Adrenal gland (tissue), 12 donors: Measurements from ENCODE around the gene CTTN. TPM values are rescaled to one million over a fixed set of nuclear protein-coding genes. Genes with fewer than 3 reads are reported as not detected.

Experiments used
- DNase-seq, 7 donors: peaks; one replicate each; pipeline ENCODE4 v3.0.0-alpha.2; 2019 to 2020
- H3K27ac ChIP-seq, 5 donors: fragments of 200-600 bp; sonication (generic) in 4 of 5; 1 replicate in 3 of 5; 2 replicates in 2 of 5; pipeline versions ENCODE4 v1.5.1 to v1.8.0; 2016 to 2020; ENCODE audit warnings: mild to moderate bottlenecking in 1 of 5
- H3K27me3 ChIP-seq: fragments of 200-600 bp; 2 replicates; pipeline ENCODE4 v1.8.0; 2021
- H3K36me3 ChIP-seq, 2 donors: fragments of 200-600 bp; replicated peaks in 1 of 2; 1 replicate in 1 of 2; 2 replicates in 1 of 2; pipeline versions ENCODE4 v1.5.1 to v1.8.0; 2018 to 2022
- H3K4me1 ChIP-seq, 2 donors: fragments of 200-600 bp; replicated peaks in 1 of 2; 1 replicate in 1 of 2; 2 replicates in 1 of 2; pipeline versions ENCODE4 v1.5.1 to v1.8.0; 2018 to 2021
- H3K4me3 ChIP-seq, 4 donors: fragments of 200-600 bp; sonication (generic) in 3 of 4; one replicate each; pipeline ENCODE4 v1.5.1; 2016 to 2018
- H3K9me3 ChIP-seq, 3 donors: fragments of 200-600 bp; sonication (generic) in 1 of 3; replicated peaks in 1 of 3; 1 replicate in 2 of 3; 2 replicates in 1 of 3; pipeline versions ENCODE4 v1.5.1 to v1.8.0; 2016 to 2021
- POLR2A ChIP-seq, 2 donors: fragments of 450-650 bp; IDR thresholded peaks; one replicate each; pipeline ENCODE4 v1.6.1; 2017; ENCODE audit warnings: antibody characterized with exemption in 2 of 2, mild to moderate bottlenecking in 2 of 2, moderate library complexity in 1 of 2
- WGBS, 4 donors: extraction: QIAGEN DNeasy Blood & Tissue Kit in 2 of 4; methylation state at CpG; one replicate each; pipeline versions ENCODE4 v1.1.5 to v1.1.7; 2013 to 2017; 5-methylcytosine and 5-hydroxymethylcytosine counted together
- intact Hi-C, 2 donors: fragments of 100-400 bp; cut with DNase I; formaldehyde crosslinking; loops; one replicate each; pipeline versions ENCODE4 v1.14.1 to v1.15.0; 2022 to 2023
- polyA plus RNA-seq, 3 donors: library from polyadenylated mRNA; stranded (reverse); fragments of 200-250 nt in 2 of 3; fragments of 350-450 nt in 1 of 3; fragmentation: Illumina TruSeq in 1 of 3; extraction: RNeasy Lipid Tissue Mini Kit (QIAGEN cat#74804) in 1 of 3; gene quantifications; one replicate each; pipeline ENCODE4 v1.2.3, GENCODE V29; 2013 to 2014
- total RNA-seq, 9 donors: library from RNA; depleted of rRNA in 4 of 9; stranded (reverse); fragments of >200 nt in 4 of 9; fragments of 120-200 nt in 1 of 9; fragmentation: NEBNext Ultra II Directional in 1 of 9; extraction: Animal tissue kit (Norgen Biotek cat#: 25700) in 1 of 9; gene quantifications; one replicate each; pipeline versions ENCODE4 v1.1.0 to v1.2.4, GENCODE V29; 2013 to 2023
- TF ChIP-seq, protein P1 (sequence below), 6 experiments: fragments of 450-650 bp in 4 of 6; fragments of 200-600 bp in 2 of 6; sonication (generic) in 1 of 6; IDR thresholded peaks; 1 replicate in 5 of 6; 2 replicates in 1 of 6; pipeline versions ENCODE4 v1.5.1 to v1.8.0; 2016 to 2021; ENCODE audit warnings: antibody characterized with exemption in 6 of 6, mild to moderate bottlenecking in 2 of 6, moderate library complexity in 1 of 6
- donor health status: healthy with polysubstance abuse.
- donor health status: Bipolar disorder and iron deficiency.
- donor health status: DM: yes; HTN: yes; CAD: no.
- donor health status: DM: no; HTN: no; CAD: no.
- donor health status: DM: no; HTN: no; CAD: no.
- donor health status: DM: yes; HTN: yes; CAD: no.

CTTN gene
- total and polyA plus RNA-seq, 12 donors, result 157 to 419 (median 266) TPM

DNA sequence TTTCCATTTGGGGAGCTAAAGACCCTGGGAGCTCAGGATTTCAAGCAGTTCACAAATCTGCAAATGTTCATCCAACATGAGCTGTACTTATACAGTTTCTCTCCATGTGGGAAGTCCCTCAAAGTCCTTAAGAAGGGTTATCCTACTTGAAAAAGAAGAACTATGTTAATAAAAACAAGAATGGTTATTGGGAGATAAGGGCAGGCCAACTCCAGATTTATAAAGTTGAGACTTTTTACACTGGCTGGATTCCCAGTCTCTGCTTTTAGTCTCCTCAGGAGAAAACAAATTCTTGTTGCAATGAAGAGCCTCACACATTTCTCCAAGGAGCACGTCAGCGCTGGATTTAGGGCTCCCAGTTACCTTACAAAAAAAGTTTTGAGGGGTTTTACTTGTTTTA lies 34.2 kb upstream of the CTTN start:
- Histone ChIP-seq H3K4me3 (no peak overlapping the region), H3K27ac (peak overlapping the region in 1 of 5 donors; percentile 9), H3K9me3 (no peaks in the 10 kb centered on the region), H3K27me3 (no peaks in the 10 kb centered on the region), H3K36me3 (peaks cover 0 to 26% of the 10 kb centered on the region in 2 donors), H3K4me1 (peaks cover 0 to under 1% of the 10 kb centered on the region in 2 donors)
- TF ChIP-seq, protein P1, sequence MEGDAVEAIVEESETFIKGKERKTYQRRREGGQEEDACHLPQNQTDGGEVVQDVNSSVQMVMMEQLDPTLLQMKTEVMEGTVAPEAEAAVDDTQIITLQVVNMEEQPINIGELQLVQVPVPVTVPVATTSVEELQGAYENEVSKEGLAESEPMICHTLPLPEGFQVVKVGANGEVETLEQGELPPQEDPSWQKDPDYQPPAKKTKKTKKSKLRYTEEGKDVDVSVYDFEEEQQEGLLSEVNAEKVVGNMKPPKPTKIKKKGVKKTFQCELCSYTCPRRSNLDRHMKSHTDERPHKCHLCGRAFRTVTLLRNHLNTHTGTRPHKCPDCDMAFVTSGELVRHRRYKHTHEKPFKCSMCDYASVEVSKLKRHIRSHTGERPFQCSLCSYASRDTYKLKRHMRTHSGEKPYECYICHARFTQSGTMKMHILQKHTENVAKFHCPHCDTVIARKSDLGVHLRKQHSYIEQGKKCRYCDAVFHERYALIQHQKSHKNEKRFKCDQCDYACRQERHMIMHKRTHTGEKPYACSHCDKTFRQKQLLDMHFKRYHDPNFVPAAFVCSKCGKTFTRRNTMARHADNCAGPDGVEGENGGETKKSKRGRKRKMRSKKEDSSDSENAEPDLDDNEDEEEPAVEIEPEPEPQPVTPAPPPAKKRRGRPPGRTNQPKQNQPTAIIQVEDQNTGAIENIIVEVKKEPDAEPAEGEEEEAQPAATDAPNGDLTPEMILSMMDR (IDR thresholded peaks at IDR 0.05), result no peak
- no peak for TF ChIP-seq POLR2A (IDR thresholded peaks at IDR 0.05)
- 75 to 86% (median 82%) methylated on average over 2 of the region's 2 CpGs for WGBS, 4 donors
- intact Hi-C loops, result no loop called here
- DNase-seq, result no peak

DNA sequence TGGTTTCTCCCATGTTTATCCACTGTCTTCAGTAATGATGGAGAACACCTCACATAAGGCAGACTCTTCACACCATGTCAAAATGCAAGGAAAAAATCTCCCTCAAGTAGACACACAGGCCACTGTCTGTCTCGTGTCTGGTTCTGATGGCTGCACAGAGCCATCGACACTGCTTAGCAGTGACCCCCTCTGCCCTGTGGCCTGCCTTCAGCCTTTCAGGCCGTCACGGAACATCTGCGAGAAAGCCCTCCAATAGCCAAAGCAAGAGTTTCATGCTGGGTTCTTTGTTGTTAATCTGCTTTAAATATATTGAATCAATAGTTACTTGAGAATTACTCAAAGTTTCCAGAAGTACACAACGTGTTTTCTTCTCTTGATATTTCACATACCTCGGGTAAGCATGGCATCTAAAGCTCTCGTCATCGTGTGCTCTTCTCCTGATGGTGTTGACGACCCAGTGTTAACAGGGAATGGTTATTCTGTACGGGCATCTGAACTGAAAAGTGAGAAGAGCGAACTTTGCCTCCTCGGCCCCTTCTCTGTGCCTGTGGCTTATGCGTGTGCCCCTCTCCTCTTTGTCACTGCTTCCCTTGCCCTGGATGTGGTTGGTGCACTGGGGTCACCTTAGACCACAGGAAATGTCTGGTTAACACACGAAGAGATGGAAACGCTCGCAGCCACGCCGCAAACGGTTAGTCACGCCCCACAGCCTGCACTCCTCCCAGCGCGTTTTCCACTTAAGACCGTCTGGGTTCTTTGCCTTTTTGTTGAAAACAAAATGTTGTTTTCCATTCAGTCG lies 33.4 kb upstream of the CTTN start:
- intact Hi-C loops, result no loop called here
- Histone ChIP-seq H3K4me1 (no peaks in the 10 kb centered on the region), H3K9me3 (no peaks in the 10 kb centered on the region), H3K27ac (peak overlapping the region in 1 of 5 donors; percentile 9), H3K27me3 (no peaks in the 10 kb centered on the region), H3K4me3 (no peak overlapping the region), H3K36me3 (peaks cover 0 to 26% of the 10 kb centered on the region in 2 donors)
- TF ChIP-seq, protein P1 (IDR thresholded peaks at IDR 0.05), result no peak
- TF ChIP-seq POLR2A (IDR thresholded peaks at IDR 0.05), result no peak
- DNase-seq, result peak in 1 of 7 donors; percentile 39
- 79 to 91% (median 83%) methylated on average over 25 of the region's 25 CpGs for WGBS, 4 donors

DNA sequence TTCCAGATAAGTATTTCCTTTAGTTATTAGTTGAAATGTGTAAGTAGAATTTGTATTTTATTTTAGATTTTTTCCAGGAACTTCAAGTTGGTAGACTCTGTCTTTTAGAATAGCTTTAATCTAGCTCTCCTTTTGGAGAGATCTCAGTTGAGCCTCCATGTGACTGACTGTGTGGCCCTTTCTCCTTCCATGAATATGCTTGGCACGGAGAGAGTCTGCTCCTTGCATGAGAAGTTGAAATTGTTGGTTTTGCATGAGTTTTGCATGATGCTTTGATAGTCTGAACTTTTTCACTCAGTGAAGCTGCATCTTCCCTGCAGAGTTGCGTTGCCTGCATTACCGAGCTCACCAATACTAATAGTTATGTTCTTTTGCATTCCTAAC lies 32.8 kb upstream of the CTTN start:
- TF ChIP-seq, protein P1 (IDR thresholded peaks at IDR 0.05), result no peak
- H3K4me3 ChIP-seq, result no peak overlapping the region
- H3K27ac ChIP-seq, result no peak overlapping the region
- H3K9me3 ChIP-seq, result no peaks in the 10 kb centered on the region
- WGBS, 4 donors, result 87 to 94% (median 92%) methylated on average over 3 of the region's 3 CpGs
- intact Hi-C loops, result no loop called here
- H3K27me3 ChIP-seq, result no peaks in the 10 kb centered on the region
- peaks cover 0 to 26% of the 10 kb centered on the region in 2 donors for H3K36me3 ChIP-seq
- no peaks in the 10 kb centered on the region for H3K4me1 ChIP-seq
- no peak for DNase-seq

DNA sequence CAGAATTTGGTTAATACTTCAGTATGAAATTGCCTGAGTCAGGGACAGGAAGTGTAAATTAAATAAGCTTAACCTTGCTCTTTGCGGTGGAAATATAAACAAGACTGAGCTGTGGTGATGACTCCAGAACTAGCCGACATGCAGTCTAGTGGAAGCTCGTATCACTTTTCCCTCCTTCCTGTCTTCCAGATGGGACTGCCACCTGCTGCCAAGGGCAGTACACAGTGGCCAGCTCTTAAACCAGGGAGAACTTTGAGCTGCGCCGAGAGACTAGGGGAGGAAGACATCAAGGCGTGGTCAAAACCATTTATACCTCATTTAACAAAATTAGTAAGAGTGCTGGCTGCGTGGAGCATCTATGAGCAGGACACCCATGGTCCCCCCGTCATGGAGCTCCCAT lies 31.3 kb upstream of the CTTN start:
- peak in 1 of 7 donors; percentile 37 for DNase-seq
- Histone ChIP-seq H3K9me3 (no peaks in the 10 kb centered on the region), H3K27me3 (no peaks in the 10 kb centered on the region), H3K27ac (no peak overlapping the region), H3K36me3 (peaks cover 0 to 22% of the 10 kb centered on the region in 2 donors), H3K4me3 (no peak overlapping the region), H3K4me1 (no peaks in the 10 kb centered on the region)
- intact Hi-C loops, result no loop called here
- WGBS, 4 donors, result 74 to 82% (median 78%) methylated on average over 7 to 8 of the region's 8 CpGs
- no peak for TF ChIP-seq POLR2A (IDR thresholded peaks at IDR 0.05)
- TF ChIP-seq, protein P1 (IDR thresholded peaks at IDR 0.05), result no peak
